ENCODE data around the gene RNF224. TPM values are rescaled to one million over a fixed set of nuclear protein-coding genes. Genes with fewer than 3 reads are reported as not detected.

Gene RNF224
- total and polyA plus RNA-seq, 2 of the 13 experiments (the other 11 are each of a cell fraction or from before 2014, with no cell fraction given), result 0.09 TPM; not detected in 1

- peak; percentile 76 for TF ChIP-seq PAXIP1 (CRISPR knock-in tag; conservative IDR thresholded peaks at IDR 0.05)
- TF ChIP-seq CREM (IDR thresholded peaks at IDR 0.05), result peak; percentile 65; the same call in 1 of the 2 replicates
- no peak for TF ChIP-seq CREM (CRISPR knock-in tag; IDR thresholded peaks at IDR 0.05)
- no peak for TF ChIP-seq ZNF562 (CRISPR knock-in tag; IDR thresholded peaks at IDR 0.05; ENCODE audit: borderline replicate concordance)
- no peak for TF ChIP-seq ZNF251 (CRISPR knock-in tag; IDR thresholded peaks at IDR 0.05)
- no peak for TF ChIP-seq PHB2 (IDR thresholded peaks at IDR 0.05; ENCODE audit: partially characterized antibody)
- peak; percentile 93 for TF ChIP-seq ZNF746 (CRISPR knock-in tag; IDR thresholded peaks at IDR 0.05)
- TF ChIP-seq PHF21A (CRISPR knock-in tag; IDR thresholded peaks at IDR 0.05), result peak; percentile 83
- TF ChIP-seq CTCF (CRISPR knock-in tag; IDR thresholded peaks at IDR 0.05), result peak; percentile 20; the same call in 1 of the 2 replicates
- peak; percentile 62 for TF ChIP-seq KAT8 (CRISPR knock-in tag; IDR thresholded peaks at IDR 0.05)
- TF ChIP-seq AHDC1 (CRISPR knock-in tag; IDR thresholded peaks at IDR 0.05; ENCODE audit: borderline replicate concordance), result peak; percentile 75; the same call in 1 of the 2 replicates
- no peak for TF ChIP-seq DBP (CRISPR knock-in tag; IDR thresholded peaks at IDR 0.05; ENCODE audit: not compliant biosample characterization)
- no peak for TF ChIP-seq NCOA1 (CRISPR knock-in tag; IDR thresholded peaks at IDR 0.05)
- TF ChIP-seq ZNF34 (CRISPR knock-in tag; IDR thresholded peaks at IDR 0.05; ENCODE audit: borderline replicate concordance), result peak; percentile 72; the same call in 1 of the 2 replicates
- TF ChIP-seq PAF1 (CRISPR knock-in tag; IDR thresholded peaks at IDR 0.05), result 0 out of 2 replicates have a peak, but pooled peaks have one; percentile 18
Measured at GRCh38 chr9:137229903-137230704, 2.8 kb downstream of the RNF224 start (continued).
